ENCODE results near the gene STK32B. TPM values are rescaled to one million over a fixed set of nuclear protein-coding genes. Genes with fewer than 3 reads are reported as not detected.

STK32B gene
- total and polyA plus RNA-seq, 2 of the 8 experiments (the other 6 are each of a cell fraction or from before 2014, with no cell fraction given): 2.3 to 2.5 TPM

DNA sequence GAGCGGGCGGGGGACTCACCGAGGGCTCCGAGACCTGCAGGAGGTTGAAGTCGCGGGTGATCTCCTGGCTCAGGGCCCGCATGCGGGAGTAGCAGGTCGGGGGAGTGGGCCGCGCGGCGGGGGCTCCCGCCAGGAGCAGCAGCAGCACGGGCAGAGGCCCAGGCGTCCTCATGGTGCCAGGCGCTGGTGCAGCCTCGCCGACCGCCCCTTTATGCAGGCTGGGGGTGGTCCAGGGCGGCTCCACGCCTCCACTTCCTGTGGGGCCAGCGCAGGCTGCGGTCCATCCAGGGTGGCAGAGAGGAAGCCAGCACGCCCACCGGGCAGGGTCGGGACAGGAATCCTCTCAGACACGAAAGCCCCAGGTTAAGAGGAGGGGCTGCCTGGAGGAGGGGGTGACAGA, 32.0 kb upstream of the STK32B start, which contains the start of gene CYTL1 (continued):
- no peak for TF ChIP-seq KDM5A (IDR thresholded peaks at IDR 0.05; ENCODE audit: low read length)
- no peak for TF ChIP-seq SUZ12 (IDR thresholded peaks at IDR 0.05; ENCODE audit: low read length)
- no peak for TF ChIP-seq SIN3A (conservative IDR thresholded peaks at IDR 0.05 in 1 of 2, IDR thresholded peaks at IDR 0.05 in 1 of 2; ENCODE audit: low read depth in 1 of 2, low read length in 2 of 2)
- TF ChIP-seq, protein P1, sequence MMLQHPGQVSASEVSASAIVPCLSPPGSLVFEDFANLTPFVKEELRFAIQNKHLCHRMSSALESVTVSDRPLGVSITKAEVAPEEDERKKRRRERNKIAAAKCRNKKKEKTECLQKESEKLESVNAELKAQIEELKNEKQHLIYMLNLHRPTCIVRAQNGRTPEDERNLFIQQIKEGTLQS (IDR thresholded peaks at IDR 0.05; ENCODE audit: insufficient read depth, low read depth, low read length): no peak
- TF ChIP-seq JUN (IDR thresholded peaks at IDR 0.05; ENCODE audit: low read depth, low read length): no peak
- no peak for TF ChIP-seq RBBP5 (IDR thresholded peaks at IDR 0.05; ENCODE audit: borderline replicate concordance, low read depth, low read length)
- no peak for TF ChIP-seq ASH2L (IDR thresholded peaks at IDR 0.05; ENCODE audit: low read length)
- no peak for TF ChIP-seq BRCA1 (IDR thresholded peaks at IDR 0.05; ENCODE audit: low read depth, low read length)
- no peak for TF ChIP-seq TBP (IDR thresholded peaks at IDR 0.05; ENCODE audit: low read depth, low read length)
- TF ChIP-seq RXRA (IDR thresholded peaks at IDR 0.05; ENCODE audit: insufficient read depth, low read depth, low read length): no peak
- no peak for TF ChIP-seq KDM1A (IDR thresholded peaks at IDR 0.05; ENCODE audit: borderline replicate concordance, low read length)
- 0 out of 2 replicates have a peak, but pooled peaks have one; percentile 29 for TF ChIP-seq PHF8 (conservative IDR thresholded peaks at IDR 0.05; ENCODE audit: low read depth, low read length)
- TF ChIP-seq YY1 (IDR thresholded peaks at IDR 0.05; ENCODE audit: low read depth, low read length): no peak
- TF ChIP-seq MAX (IDR thresholded peaks at IDR 0.05): peak; percentile 51
- TF ChIP-seq CBX5 (IDR thresholded peaks at IDR 0.05; ENCODE audit: low read depth, low read length): no peak
- no peak for TF ChIP-seq EGR1 (IDR thresholded peaks at IDR 0.05; ENCODE audit: borderline replicate concordance, low read depth, low read length)
- no peak for TF ChIP-seq NANOG (IDR thresholded peaks at IDR 0.05; ENCODE audit: insufficient read depth, low read depth, low read length, poor library complexity, severe bottlenecking)
- TF ChIP-seq CBX8 (IDR thresholded peaks at IDR 0.05; ENCODE audit: borderline replicate concordance, low read depth, low read length): no peak
- TF ChIP-seq POLR2AphosphoS5 (IDR thresholded peaks at IDR 0.05; ENCODE audit: low read depth, low read length): no peak
- TF ChIP-seq CREB1 (IDR thresholded peaks at IDR 0.05): no peak
- TF ChIP-seq RNF2 (IDR thresholded peaks at IDR 0.05; ENCODE audit: borderline replicate concordance, low read depth, low read length, missing control alignments, poor library complexity, severe bottlenecking): no peak
- TF ChIP-seq CHD1 (IDR thresholded peaks at IDR 0.05; ENCODE audit: low read depth, low read length): no peak

Data from H1 (cell line).